HL-60 (cell line): Measurements from ENCODE around the gene RBL2.
"Not testable (repeated sequence)": the region's sequence is repeated elsewhere in the genome, so short reads cannot be mapped to it uniquely, and the experiment has no call there.

Experiments
- DNase-seq, 2 experiments: peaks; one replicate each; pipeline ENCODE4 v3.0.0-alpha.2; 2010 to 2020; ENCODE audit warnings: low read depth in 1 of 2, low spot score in 1 of 2
- H3K27ac ChIP-seq: fragments of 250-450 bp; sonication (Bioruptor Pico); replicated peaks from 2 replicates; pipeline ENCODE4 v1.5.1; 2020; ENCODE audit warnings: mild to moderate bottlenecking, moderate library complexity
- H3K27me3 ChIP-seq: fragments of 250-450 bp; sonication (Bioruptor Pico); 2 replicates; pipeline ENCODE4 v1.5.1; 2021; ENCODE audit warnings: mild to moderate bottlenecking, moderate library complexity; ENCODE audit not compliant: insufficient read depth, poor library complexity, severe bottlenecking
- H3K4me3 ChIP-seq: replicated peaks from 2 replicates; pipeline ENCODE4 v1.5.1; 2011; ENCODE audit warnings: mild to moderate bottlenecking, control low read depth, low read length; ENCODE audit not compliant: insufficient read depth
- CTCF ChIP-seq: IDR thresholded peaks from one replicate; pipeline ENCODE4 v1.5.1; 2011; ENCODE audit warnings: low read length, control low read depth, inconsistent platforms; ENCODE audit not compliant: insufficient read depth
- GABPA ChIP-seq: IDR thresholded peaks from 2 replicates; pipeline ENCODE4 v1.6.1; 2012; ENCODE audit warnings: low read depth
- POLR2AphosphoS5 ChIP-seq: IDR thresholded peaks from 2 replicates; pipeline ENCODE4 v1.6.1; 2012; ENCODE audit warnings: low read depth
- REST ChIP-seq: IDR thresholded peaks from 2 replicates; pipeline ENCODE4 v1.6.1; 2012; ENCODE audit warnings: low read depth; ENCODE audit not compliant: insufficient replicate concordance
- SPI1 ChIP-seq: IDR thresholded peaks from 2 replicates; pipeline ENCODE4 v1.6.1; 2012; ENCODE audit warnings: low read depth, mild to moderate bottlenecking, borderline replicate concordance

Gene RBL2

GRCh38 chr16:53530741-53531140 lies 96.5 kb downstream of the RBL2 start:
- Histone ChIP-seq H3K27ac (no peak overlapping the region), H3K4me3 (no peak overlapping the region), H3K27me3 (no peaks in the 10 kb centered on the region)
- no peak for DNase-seq
- TF ChIP-seq SPI1 (no peak), GABPA (no peak), POLR2AphosphoS5 (no peak), CTCF (no peak), REST (no peak)

- Histone ChIP-seq H3K27me3 (no peaks in the 10 kb centered on the region), H3K27ac (no peak overlapping the region), H3K4me3 (no peak overlapping the region)
- no peak for TF ChIP-seq GABPA
- no peak for TF ChIP-seq SPI1
- TF ChIP-seq POLR2AphosphoS5: no peak
- no peak for TF ChIP-seq REST
- no peak for TF ChIP-seq CTCF
- DNase-seq: no peak
Observed at GRCh38 chr16:53534206-53534605, 99.9 kb downstream of the RBL2 start.

GRCh38 chr16:53537626-53538025 lies 103.4 kb downstream of the RBL2 start:
- TF ChIP-seq REST (no peak), GABPA (no peak), CTCF (no peak), SPI1 (no peak), POLR2AphosphoS5 (no peak)
- Histone ChIP-seq H3K27ac (no peak overlapping the region), H3K27me3 (no peaks in the 10 kb centered on the region), H3K4me3 (no peak overlapping the region)
- DNase-seq: no peak

- not testable (repeated sequence) for H3K27ac ChIP-seq, H3K27me3 ChIP-seq, DNase-seq, H3K4me3 ChIP-seq
Observed at GRCh38 chr16:53539346-53539745, 105.1 kb downstream of the RBL2 start.

- not testable (repeated sequence) for DNase-seq, H3K27ac ChIP-seq, H3K27me3 ChIP-seq, H3K4me3 ChIP-seq
Observed at GRCh38 chr16:53539759-53540718, 105.8 kb downstream of the RBL2 start.
